Measurements from ENCODE around the gene AKT1. TPM values are rescaled to one million over a fixed set of nuclear protein-coding genes. Genes with fewer than 3 reads are reported as not detected.
"Not testable (repeated sequence)": the region's sequence is repeated elsewhere in the genome, so short reads cannot be mapped to it uniquely, and the experiment has no call there.

AKT1 gene
- total RNA-seq, 4 donors from 2014 or later = 51.9 to 91.0 (median 88.7) TPM

DNA sequence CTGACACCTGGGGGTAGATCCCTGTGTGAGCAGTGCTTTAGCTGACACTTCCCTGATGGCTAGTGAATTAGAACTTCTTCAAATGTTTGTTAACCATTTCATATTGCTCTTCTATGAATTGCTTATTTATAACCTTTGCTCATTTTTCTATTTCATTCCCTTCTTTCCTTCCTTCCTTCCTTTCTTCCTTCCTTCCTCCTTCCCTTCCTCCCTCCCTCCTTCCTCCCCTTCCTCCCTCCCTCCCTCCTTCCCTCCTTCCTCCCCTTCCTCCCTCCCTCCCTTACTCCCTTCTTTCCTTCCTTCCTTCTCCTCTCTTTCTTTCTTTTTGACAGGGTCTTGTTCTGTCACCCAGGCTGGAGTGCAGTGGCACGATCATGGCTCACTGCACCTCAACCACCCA is 46.2 kb upstream of the AKT1 start:
- no peak for DNase-seq (ENCODE audit: low spot score in 2 of 2)
- H3K4me3 ChIP-seq (ENCODE audit: low read depth, poor library complexity, severe bottlenecking) = no peak overlapping the region
- WGBS, 2 donors = 82 to 95% methylated on average over 1 of the region's 1 CpG
- intact Hi-C loops (cut with DNase I; ENCODE audit: low total_unique reads) = no loop called here
- no peak for TF ChIP-seq POLR2A (IDR thresholded peaks at IDR 0.05)
- TF ChIP-seq, protein P1, sequence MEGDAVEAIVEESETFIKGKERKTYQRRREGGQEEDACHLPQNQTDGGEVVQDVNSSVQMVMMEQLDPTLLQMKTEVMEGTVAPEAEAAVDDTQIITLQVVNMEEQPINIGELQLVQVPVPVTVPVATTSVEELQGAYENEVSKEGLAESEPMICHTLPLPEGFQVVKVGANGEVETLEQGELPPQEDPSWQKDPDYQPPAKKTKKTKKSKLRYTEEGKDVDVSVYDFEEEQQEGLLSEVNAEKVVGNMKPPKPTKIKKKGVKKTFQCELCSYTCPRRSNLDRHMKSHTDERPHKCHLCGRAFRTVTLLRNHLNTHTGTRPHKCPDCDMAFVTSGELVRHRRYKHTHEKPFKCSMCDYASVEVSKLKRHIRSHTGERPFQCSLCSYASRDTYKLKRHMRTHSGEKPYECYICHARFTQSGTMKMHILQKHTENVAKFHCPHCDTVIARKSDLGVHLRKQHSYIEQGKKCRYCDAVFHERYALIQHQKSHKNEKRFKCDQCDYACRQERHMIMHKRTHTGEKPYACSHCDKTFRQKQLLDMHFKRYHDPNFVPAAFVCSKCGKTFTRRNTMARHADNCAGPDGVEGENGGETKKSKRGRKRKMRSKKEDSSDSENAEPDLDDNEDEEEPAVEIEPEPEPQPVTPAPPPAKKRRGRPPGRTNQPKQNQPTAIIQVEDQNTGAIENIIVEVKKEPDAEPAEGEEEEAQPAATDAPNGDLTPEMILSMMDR (IDR thresholded peaks at IDR 0.05) = no peak

DNA sequence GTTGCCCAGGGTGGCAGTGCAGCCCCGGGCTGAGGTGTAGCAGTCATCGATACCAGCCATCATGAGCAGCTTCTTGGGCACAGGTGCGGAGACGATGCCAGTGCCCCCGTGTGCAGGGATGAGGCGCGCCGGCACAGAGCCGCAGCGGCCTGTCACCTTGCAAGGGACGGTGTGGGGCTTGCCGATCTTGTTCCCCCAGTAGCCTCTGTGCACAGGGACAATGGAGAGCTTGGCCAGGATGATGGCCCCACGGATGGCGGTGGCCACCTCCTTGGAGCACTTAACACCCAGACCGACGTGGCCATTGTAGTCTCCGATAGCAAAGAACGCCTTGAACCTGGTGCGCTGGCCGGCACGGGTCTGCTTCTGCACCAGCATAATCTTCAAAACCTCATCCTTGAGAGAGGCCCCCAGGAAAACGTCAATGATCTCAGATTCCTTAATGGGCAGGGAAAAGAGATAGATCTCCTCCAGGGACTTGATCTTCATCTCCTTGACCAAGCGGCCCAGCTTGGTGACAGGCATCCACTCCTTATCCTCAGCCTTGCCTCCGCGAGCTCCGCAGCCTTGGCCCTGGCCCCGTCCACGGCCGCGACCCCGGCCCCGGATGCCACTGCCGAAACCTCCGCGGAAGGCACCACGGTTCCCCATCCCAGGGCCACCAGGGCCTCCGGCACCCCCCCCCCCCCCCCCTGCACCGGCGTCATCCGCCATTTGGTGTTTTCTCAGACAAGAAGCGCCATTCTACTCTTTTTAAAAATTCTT is 40.8 kb upstream of the AKT1 start:
- DNase-seq (ENCODE audit: low spot score in 2 of 2); H3K4me3 ChIP-seq (ENCODE audit: low read depth, poor library complexity, severe bottlenecking); intact Hi-C loops (cut with DNase I; ENCODE audit: low total_unique reads): not testable (repeated sequence)
- WGBS, 2 donors = 95 to 98% methylated on average over 28 to 30 of the region's 41 CpGs

DNA sequence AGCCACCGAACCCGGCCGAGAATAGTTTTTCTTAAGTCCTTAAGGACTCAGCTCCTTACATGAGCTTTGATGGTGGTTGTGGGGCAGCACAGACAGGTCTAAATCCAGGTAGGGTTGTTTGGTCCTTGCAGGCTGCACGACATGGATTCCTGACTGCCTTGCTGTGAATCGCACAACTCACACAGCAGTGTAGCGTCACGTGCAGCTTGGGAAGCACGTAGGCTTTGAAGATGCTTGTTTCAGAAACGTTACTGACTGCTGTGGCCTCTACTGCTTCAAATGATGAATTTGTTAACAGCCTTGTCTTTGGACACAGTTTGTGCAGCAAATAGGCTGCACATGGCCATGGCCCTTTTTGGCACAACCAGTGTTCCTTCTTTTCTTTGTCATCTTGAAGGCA is 35.2 kb upstream of the AKT1 start:
- H3K4me3 ChIP-seq (ENCODE audit: low read depth, poor library complexity, severe bottlenecking) = no peak overlapping the region
- DNase-seq (ENCODE audit: low spot score in 2 of 2) = no peak
- TF ChIP-seq, protein P1 (IDR thresholded peaks at IDR 0.05) = no peak
- TF ChIP-seq POLR2A (IDR thresholded peaks at IDR 0.05) = no peak
- 60 to 77% methylated on average over 9 of the region's 9 CpGs for WGBS, 2 donors
- intact Hi-C loops (cut with DNase I; ENCODE audit: low total_unique reads) = no loop called here

DNA sequence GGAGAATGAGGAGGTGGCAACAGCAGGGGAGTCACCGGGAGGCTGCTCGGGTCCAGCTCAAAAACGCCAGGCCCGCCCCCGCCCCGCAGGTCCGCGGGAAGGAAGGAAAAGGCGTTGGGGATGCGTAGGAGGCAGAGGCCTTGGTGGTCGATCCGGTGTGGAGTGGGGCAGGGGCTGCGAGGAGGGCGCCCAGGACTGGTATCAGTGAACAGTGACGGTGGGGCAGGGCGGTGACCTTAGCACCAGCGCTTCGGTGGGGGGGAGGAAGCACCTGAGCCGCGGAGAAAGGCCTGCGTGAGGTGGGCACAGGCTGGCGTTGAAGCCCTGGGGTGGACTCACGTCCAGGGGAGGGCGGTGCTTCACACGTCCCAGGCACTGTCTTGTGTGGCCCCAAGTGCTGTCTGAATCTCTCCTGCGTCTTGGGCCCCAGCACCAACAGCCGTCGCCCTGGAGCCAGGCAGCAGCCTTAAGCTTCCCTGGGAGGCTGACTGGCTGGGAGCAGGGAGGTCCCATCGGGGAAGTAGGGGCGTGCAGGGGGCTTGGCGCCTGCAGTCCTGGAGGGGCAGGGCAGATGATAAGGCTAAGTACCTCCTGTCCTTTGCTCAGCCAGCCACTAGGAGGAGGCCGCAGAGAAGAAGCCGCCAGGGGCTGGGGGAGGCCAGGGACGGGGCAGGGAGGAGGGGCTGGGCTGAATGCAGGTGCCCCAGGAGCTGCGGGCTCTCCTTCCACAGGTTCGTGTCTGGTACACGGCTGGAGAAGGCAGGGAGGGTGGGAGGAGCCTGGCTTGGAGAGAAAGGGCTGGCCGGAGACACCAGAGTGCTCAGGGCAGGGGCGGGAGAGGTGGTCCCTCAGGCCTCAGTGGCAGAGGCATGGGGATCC is 31.9 kb upstream of the AKT1 start:
- intact Hi-C loops (cut with DNase I; ENCODE audit: low total_unique reads) = no loop called here
- WGBS, 2 donors = 8 to 13% methylated on average over 35 to 39 of the region's 39 CpGs
- H3K4me3 ChIP-seq (ENCODE audit: low read depth, poor library complexity, severe bottlenecking) = no peak overlapping the region
- TF ChIP-seq, protein P1 (IDR thresholded peaks at IDR 0.05) = no peak
- TF ChIP-seq POLR2A (IDR thresholded peaks at IDR 0.05) = no peak
- DNase-seq (ENCODE audit: low spot score in 2 of 2) = no peak

DNA sequence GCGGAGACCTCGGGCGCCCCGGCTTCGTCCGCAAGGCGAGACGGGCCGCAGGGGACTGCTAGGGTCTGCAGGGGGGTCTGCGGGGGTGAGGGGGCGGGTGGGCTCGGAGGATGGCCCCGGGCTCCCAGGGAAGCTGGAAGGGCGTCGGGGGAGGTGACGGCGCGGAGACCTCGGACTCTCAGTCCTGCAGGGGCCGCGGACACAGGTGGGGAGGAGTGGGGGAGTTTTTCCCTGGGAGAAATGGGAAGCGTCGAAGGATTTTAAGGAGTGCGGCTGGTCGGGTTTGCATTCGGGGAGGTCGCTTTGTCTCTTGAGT is 31.3 kb upstream of the AKT1 start:
- no peak overlapping the region for H3K4me3 ChIP-seq (ENCODE audit: low read depth, poor library complexity, severe bottlenecking)
- intact Hi-C loops (cut with DNase I; ENCODE audit: low total_unique reads) = no loop called here
- 2 to 3% methylated on average over 10 to 14 of the region's 27 CpGs for WGBS, 2 donors
- TF ChIP-seq, protein P1 (IDR thresholded peaks at IDR 0.05) = no peak
- DNase-seq (ENCODE audit: low spot score in 2 of 2) = no peak

DNA sequence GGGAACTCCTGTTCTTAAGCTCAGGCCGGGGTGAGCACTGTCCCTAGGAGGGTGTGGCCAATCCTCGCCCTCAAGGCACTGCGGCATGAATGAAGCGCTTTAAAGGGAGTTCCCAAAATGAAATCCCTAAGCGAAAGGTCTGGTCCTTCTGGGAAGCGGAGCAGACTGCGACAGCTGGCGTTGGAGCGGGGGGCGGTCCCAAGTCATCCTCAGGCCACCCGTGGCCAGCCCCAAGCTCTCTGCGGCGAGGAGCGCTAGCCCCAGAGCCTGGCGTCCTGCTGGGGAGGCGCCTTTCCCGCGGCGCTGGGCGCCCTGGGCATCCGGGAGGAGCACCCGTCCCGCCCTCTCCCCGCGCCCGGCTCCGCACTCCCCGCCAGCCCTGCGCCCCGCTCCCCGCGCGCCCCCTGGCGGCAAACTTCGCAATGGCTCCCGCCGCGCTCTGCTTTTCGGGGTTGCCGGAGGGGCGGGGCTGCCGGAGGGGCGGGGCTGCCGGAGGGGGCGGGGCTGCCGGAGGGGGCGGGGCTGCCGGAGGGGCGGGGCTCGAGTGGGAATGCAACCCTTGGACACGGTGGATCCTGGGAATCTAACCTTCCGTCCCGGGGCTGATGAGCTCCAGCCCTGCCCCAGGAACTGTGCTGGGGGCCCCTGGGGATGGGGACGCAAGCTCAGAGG is 30.8 kb upstream of the AKT1 start:
- no peak for TF ChIP-seq POLR2A (IDR thresholded peaks at IDR 0.05)
- TF ChIP-seq, protein P1 (IDR thresholded peaks at IDR 0.05) = no peak
- intact Hi-C loops (cut with DNase I; ENCODE audit: low total_unique reads) = no loop called here
- peak; percentile 85 to 98 for DNase-seq (ENCODE audit: low spot score in 2 of 2)
- H3K4me3 ChIP-seq (ENCODE audit: low read depth, poor library complexity, severe bottlenecking) = peak overlapping the region; percentile 12
- WGBS, 2 donors = 0 to 1% methylated on average over 22 to 39 of the region's 54 CpGs
